GM18867 (cell line): ENCODE measurements around the gene SLC25A21.
"Not testable (repeated sequence)": the region's sequence is repeated elsewhere in the genome, so short reads cannot be mapped to it uniquely, and the experiment has no call there.

Experiments
- ATAC-seq: cut with Tn5 transposase; IDR thresholded peaks from one replicate; pipeline ENCODE4 v1.9.1; 2021; ENCODE audit warnings: mild to moderate bottlenecking, moderate library complexity; ENCODE audit not compliant: unreplicated experiment

SLC25A21 gene

DNA sequence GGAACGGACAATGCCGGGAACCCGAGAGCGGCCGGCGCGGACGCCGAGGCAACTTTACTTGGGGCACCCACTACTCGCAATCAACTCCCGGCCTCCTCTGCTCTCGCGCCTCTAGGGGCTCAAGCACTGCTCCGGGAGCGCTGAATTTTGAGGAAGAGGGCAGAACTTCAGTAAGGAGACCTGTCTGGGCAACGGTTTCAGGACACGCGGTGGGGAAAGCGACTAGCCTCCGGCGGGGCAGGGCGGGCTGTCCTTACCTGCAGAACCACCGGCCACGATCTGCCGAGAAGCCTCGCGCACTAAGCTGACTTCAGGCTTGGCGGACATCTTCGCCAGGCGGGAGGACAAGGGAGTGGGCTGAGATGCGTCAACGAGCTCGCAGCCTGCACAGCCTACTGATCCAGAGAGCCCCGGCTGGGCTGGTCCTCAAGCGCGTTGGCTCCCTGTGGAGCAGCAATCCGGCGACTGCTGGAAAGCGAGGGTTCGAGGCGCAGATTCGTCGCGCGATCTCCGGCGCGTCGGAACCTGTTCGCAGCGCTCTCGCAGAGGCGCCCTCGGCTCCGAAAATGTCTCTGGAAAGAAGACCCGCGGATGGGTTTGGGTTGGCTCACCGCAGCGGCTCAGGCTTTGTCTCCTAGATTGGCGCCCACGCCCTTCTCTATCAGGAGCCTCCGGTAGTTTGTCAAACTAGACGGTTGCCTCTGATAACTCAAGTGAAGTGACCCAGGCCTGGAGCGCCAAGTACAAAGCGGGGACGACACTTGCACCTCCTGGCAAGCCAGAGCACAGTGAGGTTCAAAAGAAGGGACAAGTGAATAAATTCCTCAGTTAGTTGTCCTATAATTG, at the start of gene SLC25A21:
SLC25A21 (minus strand) TSS at position 583 of the 846 bp plus-strand sequence.
- no peak for ATAC-seq

DNA sequence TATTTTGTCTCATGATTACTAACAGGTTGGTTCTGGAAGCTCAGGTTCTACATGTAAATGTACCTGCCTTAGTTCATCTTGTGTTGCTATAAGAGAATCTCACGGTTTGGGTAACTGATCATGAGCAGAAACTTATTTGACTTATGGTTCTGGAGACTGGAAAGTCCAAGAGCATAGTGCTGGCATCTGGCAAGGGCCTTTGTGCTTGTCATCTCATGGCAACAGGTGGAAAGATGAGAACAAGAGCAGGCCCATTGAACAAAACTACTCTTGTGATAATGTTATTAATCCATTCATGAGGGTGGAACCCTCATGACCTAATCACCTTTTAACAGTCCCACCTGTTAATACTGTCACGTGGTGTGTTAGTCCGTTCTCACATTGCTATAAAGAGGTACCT, 48.7 kb upstream of the SLC25A21 start:
- ATAC-seq: no peak

DNA sequence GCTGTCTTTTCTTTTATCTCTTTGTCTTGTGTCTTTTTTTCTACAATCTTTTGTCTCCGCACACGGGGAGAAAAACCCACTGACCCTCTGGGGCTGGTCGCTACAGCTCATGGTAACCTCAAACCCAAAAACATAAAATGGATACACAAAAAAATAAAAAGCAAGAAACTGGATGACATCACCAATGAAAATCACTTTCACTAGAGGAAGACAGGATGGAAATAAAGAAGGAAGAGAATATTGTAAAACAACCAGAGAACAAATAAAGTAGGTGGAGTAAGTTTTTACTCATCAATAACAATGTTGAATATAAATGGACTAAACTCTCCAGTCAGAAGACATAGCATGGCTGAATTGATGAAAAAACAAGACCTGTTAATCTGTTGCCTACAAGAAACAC, 42.9 kb upstream of the SLC25A21 start:
- no peak for ATAC-seq

DNA sequence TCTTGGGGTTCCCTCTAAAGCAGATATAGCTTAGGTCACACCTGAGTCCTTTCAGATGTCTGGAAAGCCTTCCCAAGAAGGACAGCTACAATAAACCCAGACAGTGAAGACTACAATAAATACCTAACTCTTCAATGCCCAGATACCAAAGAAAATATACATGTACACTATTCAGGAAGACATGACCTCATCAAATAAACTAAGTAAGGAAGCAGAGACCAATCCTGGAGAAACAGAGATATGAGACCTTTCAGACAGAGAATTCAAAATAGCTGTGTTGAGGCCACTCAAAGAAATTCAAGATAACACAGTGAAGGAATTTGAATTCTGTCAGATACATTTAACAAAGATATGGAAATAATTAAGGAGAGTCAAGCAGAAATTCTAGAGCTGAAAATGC, 40.6 kb upstream of the SLC25A21 start:
- ATAC-seq: no peak

DNA sequence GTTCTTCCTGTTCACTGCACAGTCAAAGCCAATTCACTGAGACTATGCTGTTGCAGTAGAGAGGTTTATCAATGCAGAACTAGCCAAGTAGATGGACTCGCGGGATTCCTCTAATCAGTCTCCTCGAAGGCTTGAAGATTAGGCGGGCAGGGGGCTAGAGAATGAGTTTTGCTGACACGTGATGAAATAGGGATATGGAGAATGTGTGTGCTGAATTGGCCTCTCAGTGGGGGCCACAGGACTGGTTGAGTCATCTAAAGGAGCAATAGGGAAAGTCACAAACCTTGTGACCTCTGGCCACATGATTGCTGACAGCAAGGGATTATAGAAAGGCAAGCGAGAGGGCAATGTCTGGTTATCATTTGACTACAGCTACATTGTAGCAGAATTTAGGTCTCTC, 38.0 kb upstream of the SLC25A21 start:
- no peak for ATAC-seq

DNA sequence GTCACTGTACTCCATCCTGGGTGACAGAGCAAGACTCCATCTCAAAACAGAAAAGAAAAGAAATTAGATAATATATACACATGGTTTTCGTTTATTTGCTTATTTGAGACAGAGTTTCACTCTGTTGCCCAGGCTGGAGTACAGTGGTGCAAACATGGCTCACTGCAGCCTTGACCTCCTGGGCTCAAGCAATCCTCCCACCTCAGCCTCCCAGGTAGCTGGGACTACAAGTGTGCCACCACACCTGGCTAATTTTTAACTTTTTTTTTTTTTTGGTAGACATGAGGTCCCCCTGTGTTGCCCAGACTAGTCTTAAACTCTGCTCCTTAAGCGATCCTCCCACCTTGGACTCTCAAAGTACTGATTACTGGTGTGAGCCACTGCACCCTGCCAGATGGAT, 37.2 kb upstream of the SLC25A21 start:
- ATAC-seq: not testable (repeated sequence)

DNA sequence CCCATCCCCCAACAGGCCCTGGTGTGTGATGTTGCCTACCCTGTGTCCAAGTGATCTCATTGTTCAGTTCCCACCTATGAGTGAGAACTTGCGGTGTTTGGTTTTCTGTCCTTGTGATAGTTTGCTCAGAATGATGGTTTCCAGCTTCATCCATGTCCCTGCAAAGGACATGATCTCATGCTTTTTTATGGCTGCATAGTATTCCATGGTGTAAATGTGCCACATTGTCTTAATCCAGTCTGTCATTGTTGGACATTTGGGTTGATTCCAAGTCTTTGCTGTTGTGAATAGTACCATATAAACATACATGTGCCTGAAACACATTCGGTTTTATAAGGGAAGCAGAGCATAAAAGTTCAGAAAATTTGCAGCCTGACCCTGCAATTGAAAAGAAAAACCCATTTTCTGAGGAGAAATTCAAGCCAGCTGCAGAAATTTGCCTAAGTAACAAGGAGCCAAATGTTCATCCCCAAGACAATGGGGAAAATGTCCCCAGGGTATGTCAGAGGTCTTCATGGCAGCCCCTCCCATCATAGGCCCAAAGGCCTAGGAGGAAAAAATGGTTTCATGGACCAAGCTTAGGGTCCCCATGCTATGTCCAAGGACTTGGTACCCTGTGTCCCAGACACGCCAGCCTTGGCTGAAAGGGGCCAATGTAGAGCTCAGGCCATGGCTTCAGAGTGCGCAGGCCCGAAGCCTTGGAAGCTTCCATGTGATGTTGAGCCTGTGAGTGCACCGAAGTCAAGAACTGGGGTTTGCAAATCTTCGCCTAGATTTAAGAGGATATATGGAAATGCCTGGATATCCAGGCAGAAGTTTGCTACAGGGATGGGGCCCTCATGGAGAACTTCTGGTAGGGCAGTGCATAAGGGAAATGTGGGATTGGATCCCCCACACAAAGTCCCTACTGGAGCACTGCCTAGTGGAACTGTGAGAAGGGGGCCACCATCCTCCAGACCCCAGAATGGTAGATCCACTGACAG, 33.5 kb upstream of the SLC25A21 start:
- not testable (repeated sequence) for ATAC-seq

DNA sequence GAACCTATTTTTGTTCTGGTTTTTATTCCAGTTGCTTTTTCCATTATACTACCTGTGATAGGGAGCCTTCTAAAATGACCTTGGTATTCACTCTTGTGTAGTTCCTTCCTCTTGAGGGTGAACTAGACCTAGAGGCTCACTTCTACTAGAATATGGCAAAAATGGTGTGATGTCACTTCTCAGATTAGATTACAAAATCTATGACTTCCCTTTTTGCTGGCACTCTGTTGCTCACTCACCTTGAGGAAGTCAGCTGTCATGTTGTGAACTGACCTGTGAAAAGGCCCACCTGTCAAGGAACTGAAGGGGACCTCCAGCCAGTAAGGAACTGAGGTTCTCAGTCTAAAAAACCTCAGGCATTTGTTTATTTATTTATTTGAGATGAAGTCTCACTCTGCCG, 31.0 kb upstream of the SLC25A21 start:
- no peak for ATAC-seq

DNA sequence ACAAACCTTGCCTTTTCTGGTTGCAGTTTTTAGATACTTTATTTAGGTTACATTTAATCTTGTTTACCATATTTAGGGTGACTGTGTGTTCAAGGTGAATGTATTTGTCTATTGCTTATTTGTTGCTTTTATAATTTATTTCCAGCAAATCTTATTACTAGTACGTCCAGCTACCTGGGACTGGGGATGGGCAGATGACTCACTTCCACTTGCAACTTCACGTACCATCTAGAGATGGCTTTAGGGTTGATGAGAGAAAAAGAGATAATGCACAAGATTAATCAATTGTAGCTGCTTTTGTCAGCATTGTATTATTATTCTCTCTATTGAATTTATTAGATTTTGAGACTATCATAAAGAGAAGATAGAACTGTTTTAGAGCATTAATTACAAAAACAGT, 30.4 kb upstream of the SLC25A21 start:
- no peak for ATAC-seq

DNA sequence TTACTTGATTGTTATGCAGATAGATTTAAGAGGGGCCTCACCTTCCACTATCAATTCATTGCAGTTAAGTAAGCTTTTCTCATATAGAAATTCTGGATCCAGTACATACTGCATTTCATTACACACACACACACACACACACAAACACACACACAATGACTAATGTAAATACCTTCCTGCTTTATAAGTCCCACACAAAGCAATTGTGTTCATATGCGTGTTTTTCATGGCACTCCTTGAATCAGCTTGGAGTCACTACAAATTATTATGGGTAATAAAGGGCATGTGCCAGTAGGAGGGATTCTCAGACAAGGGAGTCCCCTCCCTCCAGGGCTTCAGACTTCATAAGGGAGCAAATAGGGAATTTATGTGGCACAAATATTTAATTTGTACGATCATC, 29.9 kb upstream of the SLC25A21 start:
- ATAC-seq: no peak

DNA sequence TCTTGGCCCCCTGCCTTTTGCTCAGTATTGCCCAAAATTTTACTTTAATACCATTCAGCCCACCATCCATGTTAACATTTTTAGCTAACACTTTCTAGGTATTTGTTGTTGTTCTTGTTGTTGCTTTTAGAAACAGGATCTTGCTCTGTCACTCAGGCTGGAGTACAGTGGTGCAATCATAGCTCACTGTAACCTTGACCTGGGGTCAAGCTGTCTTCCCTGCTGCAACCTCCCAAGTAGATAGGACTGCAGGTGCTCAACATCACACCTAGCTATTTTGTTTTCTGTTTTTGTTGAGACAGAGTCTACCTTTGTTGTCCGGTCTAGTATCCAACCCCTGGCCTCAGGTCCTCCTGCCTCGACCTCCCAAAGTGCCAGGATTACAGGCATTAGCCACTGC, 29.3 kb upstream of the SLC25A21 start:
- ATAC-seq: no peak

DNA sequence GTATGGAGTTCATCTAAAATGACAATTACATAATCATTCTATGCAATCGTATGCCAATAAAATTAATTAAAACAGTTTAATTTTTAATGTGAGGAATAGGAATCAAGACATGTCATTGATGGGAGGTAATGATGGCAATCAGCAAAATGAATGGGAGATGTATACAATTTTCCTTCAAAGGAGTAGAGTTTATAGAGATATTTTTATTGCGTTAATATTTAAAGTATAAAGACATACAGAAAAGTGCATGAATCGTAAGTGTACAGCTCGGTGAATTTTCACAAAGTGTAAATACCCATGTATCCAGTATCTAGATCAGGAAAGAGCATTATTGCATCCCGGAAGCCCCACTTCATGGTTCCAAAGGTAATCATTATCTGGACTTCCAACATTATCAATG, 26.5 kb upstream of the SLC25A21 start:
- no peak for ATAC-seq

DNA sequence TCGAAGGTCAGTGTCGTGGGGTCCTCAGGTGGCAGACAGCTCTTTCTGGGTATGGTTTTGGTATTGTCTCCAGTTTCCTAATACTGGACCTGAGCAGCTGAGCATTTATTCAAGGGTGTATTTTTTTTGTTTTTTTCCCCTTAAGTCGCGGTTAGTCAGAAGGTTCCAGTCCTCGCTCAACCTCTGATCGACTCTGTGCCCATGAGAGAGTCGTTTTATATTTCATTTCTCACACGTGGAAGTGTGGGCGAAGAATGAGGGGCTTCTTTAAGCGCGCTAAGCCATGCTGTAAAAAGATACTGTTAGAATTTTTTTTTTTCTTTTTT, 25.8 kb upstream of the SLC25A21 start:
- no peak for ATAC-seq

DNA sequence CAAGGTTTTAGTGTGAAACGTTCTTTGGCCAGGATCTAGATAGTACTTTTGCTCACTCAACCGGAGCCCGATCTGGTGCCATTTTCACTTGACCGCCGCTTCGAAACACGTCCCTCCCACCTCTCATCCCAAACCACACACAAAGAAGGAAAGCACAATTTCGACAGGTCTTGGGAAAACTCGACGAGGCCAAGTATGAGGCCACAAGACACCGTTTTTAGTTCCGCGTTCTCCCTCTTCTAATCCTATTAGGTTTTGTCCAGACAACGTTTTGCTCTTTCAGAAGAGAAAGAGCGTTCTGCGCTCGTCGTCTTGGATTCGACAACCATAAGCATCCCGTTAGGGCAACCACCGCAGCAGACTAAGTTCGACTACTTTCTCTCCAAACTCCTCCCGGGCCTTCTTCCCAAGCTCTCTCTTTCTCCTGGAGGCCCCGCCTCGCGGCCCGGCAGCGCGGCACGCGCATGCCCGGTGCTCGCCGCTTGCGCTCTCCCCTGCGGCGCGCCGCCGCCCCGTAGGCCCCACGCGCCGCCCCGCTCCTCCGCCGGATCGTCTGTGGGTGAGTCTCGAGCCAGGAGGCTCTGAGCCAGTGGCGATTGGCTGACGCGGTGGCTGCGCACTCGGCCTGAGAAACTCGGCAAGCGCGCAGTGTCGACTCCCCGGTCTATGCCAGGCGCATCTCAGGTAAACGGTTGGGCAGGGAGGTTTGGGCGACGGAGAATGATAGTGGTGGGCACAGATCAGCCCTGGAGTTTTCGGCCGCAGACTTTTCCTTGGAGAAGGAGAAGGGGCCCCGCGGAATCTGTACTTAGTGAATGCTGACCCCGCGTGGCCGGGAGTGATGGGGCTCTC, 25.2 kb upstream of the SLC25A21 start, which contains the start of gene MIPOL1:
MIPOL1 (plus strand) TSS at position 517 of the 852 bp plus-strand sequence. CDS start 49,952 bp downstream, outside the sequence.
- no peak for ATAC-seq

DNA sequence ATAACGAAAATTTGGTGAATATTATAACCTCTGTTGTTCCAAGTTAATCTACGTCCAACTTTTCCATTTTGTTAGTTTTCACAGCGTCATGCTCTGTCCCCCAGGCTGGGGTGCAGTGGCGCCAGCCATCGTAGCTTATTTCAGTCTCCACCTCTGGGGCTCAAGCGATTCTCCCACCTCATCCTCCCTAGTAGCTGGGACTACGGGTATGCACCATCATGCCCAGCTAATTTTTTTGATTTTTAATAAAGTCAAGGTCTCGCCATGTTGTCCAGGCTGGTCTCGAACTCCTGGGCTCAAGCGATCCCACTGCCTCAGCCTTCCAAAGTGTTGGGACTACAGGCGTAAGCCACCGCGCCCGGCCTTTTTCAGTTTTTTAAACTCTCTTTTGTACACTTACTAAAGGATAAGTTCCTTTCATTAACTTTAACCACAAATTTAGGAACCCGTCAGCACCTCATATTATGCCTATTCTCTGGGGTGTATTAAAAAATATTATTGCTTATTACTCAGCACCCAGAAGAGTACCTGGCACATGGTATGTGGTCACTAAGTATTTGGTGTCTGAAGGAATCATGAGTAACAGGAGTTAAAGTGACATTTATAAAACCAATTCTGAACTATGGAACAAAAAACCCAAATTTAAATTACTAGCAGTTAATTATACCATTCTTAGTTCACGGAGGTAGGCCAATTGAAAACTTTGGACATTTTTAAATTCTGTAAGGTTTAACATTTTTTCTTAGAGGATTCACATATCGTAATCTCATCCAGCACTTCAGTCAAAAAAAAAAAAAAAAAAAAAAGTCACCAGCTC, 24.4 kb upstream of the SLC25A21 start:
- ATAC-seq: no peak

DNA sequence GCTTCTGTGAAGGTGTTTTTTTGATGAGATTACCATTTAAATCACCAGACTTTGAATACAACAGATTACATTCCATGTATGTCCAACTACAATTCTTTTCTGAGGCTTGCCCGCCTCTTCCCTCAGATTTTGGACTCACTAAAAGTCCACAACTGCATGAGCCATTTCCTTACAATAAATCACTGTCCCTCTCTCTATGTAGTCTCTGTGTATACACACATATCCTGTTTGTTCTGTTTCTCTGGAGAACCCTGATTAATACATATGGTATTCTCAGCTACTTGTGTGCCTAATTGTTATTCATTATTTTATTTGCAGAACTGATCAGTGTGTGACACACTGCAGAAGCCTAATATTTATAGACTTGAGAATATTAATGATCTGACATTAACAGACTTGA, 22.9 kb upstream of the SLC25A21 start:
- no peak for ATAC-seq

DNA sequence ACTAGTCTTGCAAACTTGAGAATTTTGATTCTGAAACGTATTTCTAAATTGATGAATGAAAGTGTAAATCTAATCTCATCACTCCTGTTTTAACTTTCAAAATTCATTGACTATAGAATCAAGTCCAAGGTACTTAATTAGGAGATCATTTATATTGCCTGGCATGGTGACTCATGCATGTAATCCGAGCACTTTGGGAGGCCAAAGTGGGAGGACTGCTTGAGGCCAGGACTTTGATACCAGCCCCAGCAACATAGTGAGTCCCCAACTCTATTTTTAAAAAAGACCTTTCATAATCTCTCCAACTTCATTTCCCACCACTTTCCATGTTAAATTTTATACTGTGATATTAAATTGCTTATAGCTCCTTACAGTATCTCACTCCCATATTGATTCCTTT, 22.3 kb upstream of the SLC25A21 start:
- no peak for ATAC-seq

DNA sequence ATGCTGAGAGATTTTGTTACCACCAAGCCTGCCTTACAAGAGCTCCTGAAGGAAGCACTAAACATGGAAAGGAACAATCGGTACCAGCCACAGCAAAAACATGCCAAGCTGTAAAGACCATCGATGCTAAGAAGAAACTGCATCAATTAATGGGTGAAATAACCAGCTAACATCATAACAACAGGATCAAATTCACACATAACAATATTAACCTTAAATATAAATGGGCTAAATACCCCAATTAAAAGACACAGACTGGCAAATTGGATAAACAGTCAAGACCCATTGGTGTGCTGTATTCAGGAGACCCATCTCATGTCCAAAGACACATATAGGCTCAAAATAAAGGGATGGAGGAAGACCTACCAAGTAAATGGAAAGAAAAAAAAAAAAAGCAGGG, 17.3 kb upstream of the SLC25A21 start:
- not testable (repeated sequence) for ATAC-seq

DNA sequence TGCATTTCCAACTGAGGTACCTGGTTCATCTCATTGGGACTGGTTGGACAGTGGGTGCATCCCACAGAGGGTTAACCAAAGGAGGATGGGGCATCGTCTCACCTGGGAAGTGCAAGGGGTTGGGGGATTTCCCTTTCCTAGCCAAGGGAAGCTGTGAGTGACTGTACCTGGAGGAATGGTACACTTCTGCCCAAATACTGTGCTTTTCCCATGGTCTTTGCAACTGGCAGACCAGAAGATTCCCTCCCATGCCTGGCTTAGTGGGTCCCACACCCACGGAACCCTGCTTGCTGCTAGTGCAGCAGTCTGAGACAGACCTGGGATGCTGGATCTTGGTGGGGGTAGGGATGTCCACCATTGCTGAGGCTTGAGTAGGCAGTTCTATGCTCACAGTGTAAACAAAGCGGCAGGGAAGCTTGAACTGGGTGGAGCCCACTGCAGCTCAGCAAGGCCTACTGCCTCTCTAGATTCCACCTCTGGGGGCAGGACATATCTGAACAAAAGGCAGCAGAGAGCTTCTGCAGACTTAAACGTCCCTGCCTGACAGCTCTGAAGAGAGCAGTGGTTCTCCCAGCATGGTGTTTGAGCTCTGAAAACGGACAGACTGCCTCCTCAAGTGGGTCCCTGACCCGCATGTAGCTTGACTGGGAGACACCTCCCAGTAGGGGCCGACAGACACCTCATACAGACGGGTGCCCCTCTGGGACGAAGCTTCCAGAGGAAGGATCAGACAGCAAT, 15.6 kb upstream of the SLC25A21 start:
- not testable (repeated sequence) for ATAC-seq
